NCI-H2196 (cell line): Measurements from ENCODE around the gene ATP8B3.

Experiments
- DNase-seq: peaks from one replicate; lab custom pipeline; 2025; ENCODE audit not compliant: unreplicated experiment; lab: John Stamatoyannopoulos, UW

Gene ATP8B3

GRCh38 chr19:1817553-1818179, 5.6 kb upstream of the ATP8B3 start:
- DNase-seq: no peak

GRCh38 chr19:1816530-1817298, 4.6 kb upstream of the ATP8B3 start:
- no peak for DNase-seq

GRCh38 chr19:1815605-1816529, 3.8 kb upstream of the ATP8B3 start:
- no peak for DNase-seq

- no peak for DNase-seq
Measured at GRCh38 chr19:1814833-1815604, 2.9 kb upstream of the ATP8B3 start.

- no peak for DNase-seq
Measured at GRCh38 chr19:1814391-1814790, 2.3 kb upstream of the ATP8B3 start.

GRCh38 chr19:1813192-1814182, 1.4 kb upstream of the ATP8B3 start:
- DNase-seq: no peak

GRCh38 chr19:1812426-1813191, 533 bp upstream of the ATP8B3 start:
- DNase-seq: peak; percentile 96

- peak; percentile 15 for DNase-seq
Measured at GRCh38 chr19:1811472-1811894, 593 bp downstream of the ATP8B3 start.

GRCh38 chr19:1810439-1811160, 1.5 kb downstream of the ATP8B3 start:
- no peak for DNase-seq

GRCh38 chr19:1809678-1810077, 2.4 kb downstream of the ATP8B3 start:
- DNase-seq: no peak

- no peak for DNase-seq
Measured at GRCh38 chr19:1808395-1808731, 3.7 kb downstream of the ATP8B3 start.

GRCh38 chr19:1807695-1808394, 4.2 kb downstream of the ATP8B3 start:
- DNase-seq: no peak

GRCh38 chr19:1807030-1807694, 4.9 kb downstream of the ATP8B3 start:
- DNase-seq: no peak

- DNase-seq: no peak
Measured at GRCh38 chr19:1806184-1807029, 5.7 kb downstream of the ATP8B3 start.

GRCh38 chr19:1805401-1806183, 6.5 kb downstream of the ATP8B3 start:
- no peak for DNase-seq

GRCh38 chr19:1804858-1805257, 7.2 kb downstream of the ATP8B3 start:
- no peak for DNase-seq
